Fibroblast of the aortic adventitia (primary cell): ENCODE results near the gene TIE1. TPM values are rescaled to one million over a fixed set of nuclear protein-coding genes. Genes with fewer than 3 reads are reported as not detected.

Source experiments
- DNase-seq: peaks from one replicate; pipeline ENCODE4 v3.0.0-alpha.2; 2010; ENCODE audit warnings: low read depth
- H3K4me3 ChIP-seq: 2 replicates; pipeline ENCODE4 v1.5.1; 2011; ENCODE audit warnings: low read depth, mild to moderate bottlenecking, control low read depth, low read length, moderate library complexity
- CTCF ChIP-seq: IDR thresholded peaks from 2 replicates; pipeline ENCODE4 v1.5.1; 2011; ENCODE audit warnings: mild to moderate bottlenecking, low read length, control low read depth, inconsistent platforms; ENCODE audit not compliant: insufficient read depth
- total RNA-seq: library from RNA; depleted of rRNA; stranded (reverse); fragments of >200 nt; gene quantifications from 2 replicates; pipeline ENCODE4 v1.2.3, GENCODE V29; 2012; ENCODE audit warnings: low replicate concordance

Gene TIE1
- total RNA-seq, 1 donor, result 0.81 TPM

- no peak for TF ChIP-seq CTCF
- DNase-seq, result no peak
- H3K4me3 ChIP-seq, result no peak overlapping the region
Observed at GRCh38 chr1:43273708-43274107, 27.1 kb upstream of the TIE1 start.

- H3K4me3 ChIP-seq, result no peak overlapping the region
- peak; percentile 53 for DNase-seq
Observed at GRCh38 chr1:43274125-43274803, 26.5 kb upstream of the TIE1 start.

GRCh38 chr1:43274804-43275180 lies 26.0 kb upstream of the TIE1 start:
- no peak overlapping the region for H3K4me3 ChIP-seq
- TF ChIP-seq CTCF, result no peak
- DNase-seq, result no peak

More at GRCh38 chr1:43274125-43274803, 26.5 kb upstream of the TIE1 start:
- no peak for TF ChIP-seq CTCF

GRCh38 chr1:43275826-43276620 lies 24.8 kb upstream of the TIE1 start:
- H3K4me3 ChIP-seq, result no peak overlapping the region
- no peak for TF ChIP-seq CTCF
- no peak for DNase-seq

GRCh38 chr1:43276673-43277072 lies 24.1 kb upstream of the TIE1 start:
- no peak for TF ChIP-seq CTCF
- no peak overlapping the region for H3K4me3 ChIP-seq
- DNase-seq, result no peak

- H3K4me3 ChIP-seq, result no peak overlapping the region
- no peak for DNase-seq
- no peak for TF ChIP-seq CTCF
Observed at GRCh38 chr1:43277116-43277876, 23.5 kb upstream of the TIE1 start.
